SKM-1 (cell line): ENCODE measurements around the gene COL6A2.
"Not testable (repeated sequence)": the region's sequence is repeated elsewhere in the genome, so short reads cannot be mapped to it uniquely, and the experiment has no call there.

Experiments
- DNase-seq: peaks from one replicate; lab custom pipeline; 2025; ENCODE audit not compliant: unreplicated experiment; lab: John Stamatoyannopoulos, UW

COL6A2 gene

DNA sequence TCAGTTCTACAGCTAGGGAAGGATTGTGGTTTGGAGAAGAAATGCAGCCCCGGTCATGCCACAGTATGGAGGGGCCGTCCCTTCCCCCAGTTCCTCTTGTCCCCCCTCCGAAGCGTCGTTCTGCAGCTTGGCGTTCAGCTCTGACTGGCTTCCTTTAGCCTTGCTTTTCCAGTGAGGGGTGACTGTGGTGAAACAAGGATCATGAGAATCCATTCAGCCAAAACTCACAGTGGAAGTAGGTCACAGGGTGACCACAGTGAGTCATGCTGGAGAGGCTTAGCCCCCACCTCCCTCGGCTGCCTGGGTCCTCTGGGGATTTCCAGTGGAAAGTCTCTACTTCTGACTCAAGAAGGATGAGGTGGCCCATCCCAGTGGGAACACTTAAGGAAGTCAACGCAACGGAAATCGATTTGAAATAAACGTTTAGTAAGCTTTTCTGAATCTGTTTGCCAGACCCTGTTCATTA is 37.3 kb upstream of the COL6A2 start:
- DNase-seq: no peak

DNA sequence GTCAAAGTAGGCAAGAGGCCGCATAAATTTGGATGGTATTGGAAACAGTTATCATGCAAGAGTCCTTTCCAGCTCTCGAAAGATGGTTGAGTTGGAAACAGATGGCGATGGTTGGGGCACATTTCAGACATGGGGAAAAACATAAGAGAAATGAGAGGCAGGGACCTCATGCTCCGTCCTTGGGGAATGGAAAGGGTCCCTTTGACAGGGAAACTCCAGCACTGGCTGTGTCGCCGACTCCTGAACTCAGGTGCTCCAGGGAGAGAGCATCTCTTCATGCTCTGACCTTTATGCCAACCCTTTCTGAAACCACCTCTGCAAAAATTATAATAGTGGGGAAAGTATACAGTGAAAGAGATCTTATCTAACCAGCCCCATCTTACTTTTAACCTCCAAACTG is 36.8 kb upstream of the COL6A2 start:
- no peak for DNase-seq

DNA sequence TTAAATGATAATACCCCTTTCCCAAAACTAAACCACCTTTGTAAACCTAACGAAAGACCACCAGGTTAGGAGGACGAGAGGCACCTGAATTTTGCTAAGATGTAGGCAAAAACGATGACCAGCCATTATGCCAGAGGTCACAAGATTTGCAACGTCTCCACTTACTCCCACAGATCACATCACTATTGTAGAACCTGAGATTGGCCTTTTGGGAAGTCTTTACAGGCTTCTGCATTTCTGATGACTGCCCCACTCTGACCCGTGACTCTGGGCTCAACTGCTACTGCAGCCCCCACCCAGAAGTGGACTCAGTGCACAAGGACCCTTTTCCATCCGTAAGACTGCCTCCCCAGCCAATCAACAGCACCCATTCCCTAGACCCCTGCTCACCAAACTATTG is 36.4 kb upstream of the COL6A2 start:
- no peak for DNase-seq

DNA sequence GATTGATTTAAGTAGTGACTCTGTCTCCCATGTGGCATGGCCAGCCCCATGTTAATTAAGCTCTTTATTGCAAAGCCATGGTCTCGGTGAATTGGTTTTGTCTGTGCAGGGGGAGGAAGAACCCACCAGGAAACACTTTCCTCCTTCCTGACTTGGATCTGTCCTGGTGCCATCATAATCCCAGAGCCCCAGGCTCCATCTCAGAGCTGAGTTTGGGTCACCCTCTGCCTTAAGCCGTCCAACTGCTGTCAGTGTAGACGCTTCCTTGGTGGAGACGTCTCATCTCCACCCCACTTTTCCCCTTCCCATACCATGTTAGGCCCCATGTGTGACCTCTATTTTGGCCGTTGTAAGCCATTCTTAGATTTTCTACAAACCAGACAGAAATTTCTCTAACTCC is 36.0 kb upstream of the COL6A2 start:
- no peak for DNase-seq

DNA sequence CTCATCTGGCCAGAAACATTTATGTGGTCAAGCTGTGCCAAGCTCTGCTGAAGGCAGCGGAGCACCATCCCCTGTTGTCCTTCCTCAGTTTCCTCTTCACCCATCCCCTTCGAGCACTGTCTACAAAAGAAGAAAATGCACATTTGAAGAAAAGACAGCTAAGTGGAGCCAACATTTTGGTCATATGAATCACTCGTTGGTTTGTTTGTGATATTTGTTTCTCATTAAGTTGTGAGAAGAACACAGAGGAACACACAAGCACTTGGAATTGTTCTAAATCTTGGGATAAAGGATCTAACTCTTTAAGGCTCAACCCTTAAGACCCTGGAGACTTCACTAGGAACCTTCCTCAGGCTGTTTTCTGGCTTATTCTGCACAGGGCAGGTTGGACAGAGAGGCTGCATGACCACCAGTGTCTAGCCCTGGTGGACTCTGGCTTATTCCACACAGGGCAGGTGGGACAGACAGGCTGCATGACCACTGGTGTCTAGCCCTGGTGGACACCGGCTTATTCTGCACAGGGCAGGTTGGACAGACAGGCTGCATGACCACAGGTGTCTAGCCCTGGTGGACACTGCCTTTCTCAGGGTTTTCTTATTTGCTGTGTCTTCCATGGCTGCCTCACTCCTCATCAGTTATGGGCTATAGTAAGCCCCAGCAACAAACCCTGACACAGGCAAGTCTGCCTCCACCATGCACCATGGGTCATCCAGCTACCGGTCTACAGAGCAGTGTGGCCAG is 35.3 kb upstream of the COL6A2 start:
- no peak for DNase-seq

DNA sequence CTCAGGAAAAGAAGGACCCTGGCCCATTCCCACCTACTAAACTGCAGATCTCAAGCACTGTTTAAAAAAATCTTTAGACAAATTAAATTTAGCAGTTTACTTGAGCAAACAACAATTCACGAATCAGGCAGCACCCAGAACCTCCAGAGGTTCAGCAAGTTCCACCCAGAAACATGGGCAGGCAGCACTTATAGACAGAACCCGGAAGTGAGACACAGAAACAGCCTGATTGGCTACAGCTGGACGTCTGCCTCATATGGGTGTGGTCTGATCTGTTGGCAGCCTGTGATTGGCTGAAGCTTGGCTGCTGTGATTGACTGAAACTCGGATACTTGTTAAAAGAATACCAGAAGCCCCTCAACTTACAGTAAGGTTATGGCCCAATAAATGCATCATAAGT is 34.7 kb upstream of the COL6A2 start:
- DNase-seq: no peak

GRCh38 chr21:46063734-46064680 is 33.9 kb upstream of the COL6A2 start:
- DNase-seq: no peak

DNA sequence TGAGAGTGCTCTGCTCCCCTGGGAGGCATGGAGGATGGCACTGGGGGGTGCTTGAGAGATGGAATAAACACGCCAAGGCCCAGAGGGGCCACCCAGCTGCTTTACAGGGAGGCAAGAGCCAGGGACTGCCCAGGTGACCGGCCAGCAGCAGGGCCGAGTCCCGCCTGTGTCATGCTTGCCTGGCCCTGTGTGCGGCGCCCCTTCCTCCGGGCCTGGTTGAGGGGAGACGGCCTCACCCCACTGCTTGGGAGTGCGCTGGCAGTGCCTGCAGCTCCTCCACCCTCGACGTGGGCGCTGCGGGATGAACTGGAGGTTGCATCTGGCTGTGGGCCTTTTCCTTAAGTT is 33.1 kb upstream of the COL6A2 start:
- no peak for DNase-seq

GRCh38 chr21:46065215-46065913 is 32.5 kb upstream of the COL6A2 start:
- DNase-seq: no peak

- DNase-seq: no peak
These were observed 31.9 kb upstream of the COL6A2 start for GRCh38 chr21:46065914-46066551.

GRCh38 chr21:46066591-46067331 is 31.2 kb upstream of the COL6A2 start:
- no peak for DNase-seq

DNA sequence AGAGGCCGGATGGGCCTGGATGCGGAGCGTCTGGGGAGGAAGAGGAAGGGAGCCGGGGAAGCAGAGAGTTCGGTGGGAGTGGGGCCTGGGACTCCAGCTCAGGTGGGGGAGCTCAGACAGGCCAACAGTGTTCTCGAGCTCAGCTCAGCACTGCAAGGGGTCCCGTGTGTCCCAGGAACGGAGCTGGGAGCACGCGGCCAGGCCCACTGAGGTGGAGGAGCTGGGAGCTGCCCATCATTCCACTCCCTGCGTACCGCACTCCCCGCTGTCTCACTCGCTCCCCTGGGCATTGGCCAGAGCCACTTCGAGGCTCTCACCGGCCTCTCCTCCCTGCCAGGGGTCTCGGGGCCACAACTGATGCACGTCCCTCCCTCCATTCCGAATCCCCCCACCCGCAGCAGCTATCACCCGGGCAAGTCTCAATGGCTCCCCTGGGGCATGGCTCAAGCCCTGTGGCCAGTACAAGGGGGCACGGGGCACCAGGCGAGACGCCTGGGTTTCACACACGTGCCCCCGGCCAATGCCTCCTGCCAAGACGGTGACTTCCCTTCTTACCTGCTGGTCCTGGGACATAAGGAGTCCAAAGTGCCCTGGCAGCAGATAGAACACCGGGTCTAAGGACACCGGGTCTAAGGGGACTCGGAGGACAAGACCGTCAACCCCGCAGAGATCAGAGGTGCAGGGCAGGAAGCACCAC is 30.3 kb upstream of the COL6A2 start:
- DNase-seq: no peak

DNA sequence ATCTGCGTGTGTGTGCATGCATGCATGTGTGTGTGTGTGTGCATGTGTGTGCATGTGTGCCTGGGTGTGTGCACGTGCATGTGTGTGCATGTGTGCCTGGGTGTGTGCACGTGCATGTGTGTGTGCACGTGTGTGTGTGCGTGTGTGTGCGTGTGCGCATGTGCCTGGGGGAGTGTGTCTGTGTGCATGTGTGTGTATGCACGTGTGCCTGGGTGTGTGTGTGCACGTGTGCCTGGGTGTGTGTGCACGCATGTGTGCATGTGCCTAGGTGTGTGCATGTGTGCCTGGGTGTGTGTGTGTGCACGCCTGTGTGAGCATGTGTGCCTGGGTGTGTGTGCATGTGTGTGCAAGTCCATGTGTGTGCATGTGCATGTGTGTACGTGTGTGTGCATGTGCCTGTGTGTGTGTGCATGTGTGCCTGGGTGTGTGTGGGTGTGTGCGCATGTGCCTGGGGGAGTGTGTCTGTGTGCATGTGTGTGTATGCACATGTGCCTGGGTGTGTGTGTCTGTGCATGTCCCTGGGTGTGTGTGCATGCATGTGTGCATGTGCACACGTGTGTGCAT is 29.3 kb upstream of the COL6A2 start:
- DNase-seq: no peak

DNA sequence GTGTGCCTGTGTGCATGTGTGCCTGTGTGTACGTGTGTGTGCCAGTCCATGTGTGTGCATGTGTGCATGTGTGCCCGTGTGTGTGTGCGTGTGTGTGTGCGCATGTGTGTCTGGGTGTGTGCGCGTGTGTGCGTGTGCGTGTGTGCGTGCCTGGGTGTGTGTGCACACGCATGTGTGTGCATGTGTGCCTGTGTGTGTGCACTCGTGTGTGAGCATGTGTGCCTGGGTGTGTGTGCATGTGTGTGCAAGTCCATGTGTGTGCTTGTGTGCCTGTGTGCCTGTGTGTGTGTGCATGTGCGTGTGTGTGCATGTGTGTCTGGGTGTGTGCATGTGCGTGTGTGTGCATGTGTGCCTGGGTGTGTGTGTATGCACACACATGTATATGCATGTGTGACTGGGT is 28.7 kb upstream of the COL6A2 start:
- no peak for DNase-seq

- DNase-seq: no peak
These were observed 28.1 kb upstream of the COL6A2 start for GRCh38 chr21:46069719-46070279.

DNA sequence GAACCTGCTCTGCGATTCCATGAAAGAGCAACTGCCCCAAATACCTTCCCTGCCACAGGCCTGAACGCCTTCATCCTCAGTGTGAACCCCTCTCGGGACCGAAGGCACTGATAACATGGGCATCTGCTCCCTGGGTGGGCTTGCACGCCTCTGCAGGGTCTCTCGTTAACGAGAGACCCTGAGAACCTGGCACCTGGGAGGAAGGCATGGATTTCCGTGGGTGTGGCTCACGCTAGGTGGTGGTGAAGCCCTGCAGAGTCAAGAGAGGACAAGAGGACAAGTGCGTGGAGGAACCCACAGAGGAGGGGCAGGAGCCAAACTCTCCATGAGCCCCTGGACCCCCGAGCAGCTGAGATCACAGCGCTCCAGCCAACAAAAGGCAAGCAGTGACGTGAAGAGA is 26.8 kb upstream of the COL6A2 start:
- DNase-seq: no peak

GRCh38 chr21:46076724-46077123 is 21.2 kb upstream of the COL6A2 start:
- not testable (repeated sequence) for DNase-seq

GRCh38 chr21:46077674-46078101 is 20.2 kb upstream of the COL6A2 start:
- DNase-seq: no peak

DNA sequence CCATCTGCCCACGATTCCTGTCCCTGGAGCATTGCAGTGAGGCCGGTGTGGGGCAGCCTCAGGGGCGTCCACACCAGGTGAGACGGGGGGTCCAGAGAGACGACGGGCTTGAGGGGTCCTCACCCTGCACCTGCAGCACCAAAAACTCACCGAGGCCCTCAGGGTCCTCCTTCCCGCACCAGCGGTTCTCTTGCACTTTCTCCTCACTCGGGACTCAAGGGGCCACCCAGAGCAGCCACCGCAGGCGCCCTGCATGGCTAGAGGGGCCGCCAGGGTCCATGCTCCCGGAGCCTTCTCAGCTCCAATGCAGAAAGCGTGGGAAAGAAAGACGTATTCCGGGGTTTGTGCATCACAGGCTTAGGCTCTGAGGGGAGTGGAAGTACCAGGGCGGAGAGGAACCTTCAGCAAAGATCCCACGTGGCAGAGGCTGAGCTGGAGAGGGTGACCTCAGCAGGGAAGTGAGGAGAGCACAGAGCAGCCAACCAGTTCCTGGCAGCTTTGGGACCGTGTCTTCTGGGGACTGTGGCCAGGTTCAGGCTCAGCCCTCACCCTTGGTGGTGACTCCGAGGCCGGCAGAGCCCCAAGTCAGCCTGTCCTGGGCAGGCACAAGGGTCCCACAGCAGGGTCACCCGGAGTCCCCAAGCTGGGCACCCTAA is 19.5 kb upstream of the COL6A2 start:
- no peak for DNase-seq
